ENCODE data around the gene JARID2.

JARID2 gene

GRCh38 chr6:15513131-15513771 lies 267.4 kb downstream of the JARID2 start:
- DNase-seq = no peak

GRCh38 chr6:15513801-15514711 lies 268.2 kb downstream of the JARID2 start:
- DNase-seq = no peak

- DNase-seq = no peak
Measured at GRCh38 chr6:15515226-15515625, 269.4 kb downstream of the JARID2 start.

- DNase-seq = no peak
Measured at GRCh38 chr6:15515660-15516375, 269.9 kb downstream of the JARID2 start.

- DNase-seq = no peak
Measured at GRCh38 chr6:15516378-15516777, 270.5 kb downstream of the JARID2 start.

- DNase-seq = no peak
Measured at GRCh38 chr6:15516923-15517560, 271.2 kb downstream of the JARID2 start.

GRCh38 chr6:15517600-15517999 lies 271.7 kb downstream of the JARID2 start:
- DNase-seq = no peak

GRCh38 chr6:15518057-15518456 lies 272.2 kb downstream of the JARID2 start:
- no peak for DNase-seq

GRCh38 chr6:15518878-15519277 lies 273.0 kb downstream of the JARID2 start:
- DNase-seq = no peak

- DNase-seq = no peak
Measured at GRCh38 chr6:15519681-15520080, 273.8 kb downstream of the JARID2 start.

- DNase-seq = no peak
Measured at GRCh38 chr6:15520626-15521203, 274.8 kb downstream of the JARID2 start.

GRCh38 chr6:15521582-15521981 lies 275.7 kb downstream of the JARID2 start:
- peak; percentile 38 for DNase-seq

GRCh38 chr6:15522026-15522425 lies 276.2 kb downstream of the JARID2 start:
- DNase-seq = no peak

- peak; percentile 51 for DNase-seq
Measured at GRCh38 chr6:15522427-15522826, 276.6 kb downstream of the JARID2 start.

- no peak for DNase-seq
Measured at GRCh38 chr6:15522856-15523529, 277.1 kb downstream of the JARID2 start.

- DNase-seq = no peak
Measured at GRCh38 chr6:15523679-15524630, 278.1 kb downstream of the JARID2 start.

GRCh38 chr6:15524861-15525401 lies 279.1 kb downstream of the JARID2 start:
- no peak for DNase-seq

- DNase-seq = no peak
Measured at GRCh38 chr6:15526212-15526701, 280.4 kb downstream of the JARID2 start.

GRCh38 chr6:15527838-15528617 lies 282.2 kb downstream of the JARID2 start:
- DNase-seq = no peak

GRCh38 chr6:15528870-15529269 lies 283.0 kb downstream of the JARID2 start:
- no peak for DNase-seq
